Left lung (tissue), 10 donors: Measurements from ENCODE around the gene AAGAB. TPM values are rescaled to one million over a fixed set of nuclear protein-coding genes. Genes with fewer than 3 reads are reported as not detected.
"Not testable (repeated sequence)": the region's sequence is repeated elsewhere in the genome, so short reads cannot be mapped to it uniquely, and the experiment has no call there.

Experiments used
- ATAC-seq: fragments of 200-7000 bp; cut with Tn5 transposase; one replicate; pipeline ENCODE4 v1.9.1; 2020; ENCODE audit warnings: moderate library complexity
- DNase-seq, 4 donors: peaks; one replicate each; pipeline ENCODE4 v3.0.0-alpha.2; 2013 to 2020
- H3K27ac ChIP-seq, 2 donors: fragments of 200-600 bp; sonication (generic) in 1 of 2; one replicate each; pipeline versions ENCODE4 v1.5.0 to v1.8.0; 2020 to 2021
- H3K27me3 ChIP-seq, 2 donors: fragments of 200-600 bp; sonication (generic) in 1 of 2; one replicate each; pipeline versions ENCODE4 v1.5.0 to v1.8.0; 2020 to 2021
- H3K36me3 ChIP-seq, 2 donors: fragments of 200-600 bp; sonication (generic) in 1 of 2; one replicate each; pipeline versions ENCODE4 v1.5.0 to v1.8.0; 2020 to 2021
- H3K4me1 ChIP-seq, 2 donors: fragments of 200-600 bp; one replicate each; pipeline ENCODE4 v1.8.0; 2021
- H3K4me3 ChIP-seq, 2 donors: fragments of 200-600 bp; sonication (generic) in 1 of 2; one replicate each; pipeline versions ENCODE4 v1.5.0 to v1.8.0; 2020 to 2021; ENCODE audit warnings: mild to moderate bottlenecking in 1 of 2
- H3K9me3 ChIP-seq, 2 donors: fragments of 200-600 bp; sonication (generic) in 1 of 2; one replicate each; pipeline versions ENCODE4 v1.5.0 to v1.8.0; 2020 to 2021
- CTCF ChIP-seq, 2 donors: fragments of 200-600 bp; sonication (generic) in 1 of 2; IDR thresholded peaks; one replicate each; pipeline versions ENCODE4 v1.5.0 to v1.8.0; 2021; ENCODE audit warnings: antibody characterized with exemption in 2 of 2
- intact Hi-C, 2 donors: fragments of 100-400 bp; cut with DNase I; formaldehyde crosslinking; loops; one replicate each; pipeline versions ENCODE4 v1.11.2 to v1.14.2; 2022
- polyA plus RNA-seq, 6 donors: library from polyadenylated mRNA; unstranded; fragments of 120-200 nt; gene quantifications; one replicate each; pipeline ENCODE4 v1.2.1, GENCODE V29; 2013; ENCODE audit not compliant: insufficient read length in 6 of 6
- total RNA-seq, 2 donors: library from RNA; stranded (reverse); fragmentation: NEBNext Ultra II Directional; extraction: Animal tissue kit (Norgen Biotek cat#: 25700); gene quantifications; one replicate each; pipeline ENCODE4 v1.2.1, GENCODE V29; 2021
- donor health status: DM: no; HTN: yes; CAD: no.
- donor health status: DM: no; HTN: no; CAD: no.

The AAGAB gene
- total and polyA plus RNA-seq, 8 donors: 24.9 to 42.4 (median 29.9) TPM

GRCh38 chr15:67157521-67158252, 96.8 kb downstream of the AAGAB start:
- Histone ChIP-seq H3K27me3 (no peaks in the 10 kb centered on the region), H3K4me3 (no peak overlapping the region), H3K4me1 (peaks cover 8 to 26% of the 10 kb centered on the region in 2 donors), H3K27ac (no peak overlapping the region), H3K36me3 (no peaks in the 10 kb centered on the region), H3K9me3 (no peaks in the 10 kb centered on the region)
- intact Hi-C loops: no loop called here
- TF ChIP-seq CTCF (IDR thresholded peaks at IDR 0.05): no peak
- DNase-seq: no peak
- no peak for ATAC-seq

DNA sequence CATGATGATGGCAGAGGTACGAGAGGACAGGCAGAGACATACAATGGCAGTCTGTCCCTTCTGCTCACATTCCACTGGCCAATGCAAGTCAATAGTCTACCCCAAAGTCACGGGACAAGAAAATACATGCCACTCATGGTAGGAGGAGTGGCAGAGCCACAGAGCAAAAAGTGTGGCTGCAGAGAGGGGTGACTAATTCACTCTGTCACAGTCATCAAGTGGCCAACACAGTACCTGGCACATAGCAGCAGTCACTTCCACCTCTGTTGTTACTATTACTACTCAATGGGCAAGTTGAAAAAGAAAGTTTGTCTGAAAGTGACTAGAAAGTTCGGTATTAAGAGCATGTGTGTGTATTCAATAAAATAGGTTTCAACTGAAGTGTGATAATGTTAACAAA, 97.6 kb downstream of the AAGAB start:
- Histone ChIP-seq H3K9me3 (no peaks in the 10 kb centered on the region), H3K27ac (no peak overlapping the region), H3K36me3 (no peaks in the 10 kb centered on the region), H3K4me1 (peaks cover 8 to 22% of the 10 kb centered on the region in 2 donors), H3K27me3 (no peaks in the 10 kb centered on the region), H3K4me3 (no peak overlapping the region)
- no peak for ATAC-seq
- intact Hi-C loops: no loop called here
- DNase-seq: no peak
- no peak for TF ChIP-seq CTCF (IDR thresholded peaks at IDR 0.05)

DNA sequence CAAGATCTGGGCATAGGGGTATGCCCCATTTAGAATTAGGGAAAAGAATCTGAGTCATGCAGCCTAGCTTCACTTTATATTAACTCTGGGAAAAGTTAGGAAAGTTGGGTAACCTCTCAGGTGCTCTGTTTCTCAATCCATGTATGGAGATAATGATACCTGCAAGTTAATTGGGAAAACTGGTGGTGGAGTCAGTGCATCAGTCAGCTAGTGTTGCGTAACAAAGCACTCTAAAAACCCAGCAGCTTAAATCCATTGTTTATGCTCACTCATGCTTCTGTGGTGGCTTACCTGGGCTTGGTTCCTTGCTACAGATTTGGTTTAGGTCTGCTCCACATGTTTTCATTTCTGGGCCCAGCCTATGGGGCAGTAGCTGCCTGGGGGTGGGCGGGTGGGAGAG, 98.0 kb downstream of the AAGAB start:
- no peak for DNase-seq
- Histone ChIP-seq H3K4me3 (no peak overlapping the region), H3K27ac (no peak overlapping the region), H3K4me1 (peaks cover 8 to 19% of the 10 kb centered on the region in 2 donors), H3K9me3 (no peaks in the 10 kb centered on the region), H3K27me3 (no peaks in the 10 kb centered on the region), H3K36me3 (no peaks in the 10 kb centered on the region)
- ATAC-seq: no peak
- intact Hi-C loops: no loop called here
- TF ChIP-seq CTCF (IDR thresholded peaks at IDR 0.05): no peak

DNA sequence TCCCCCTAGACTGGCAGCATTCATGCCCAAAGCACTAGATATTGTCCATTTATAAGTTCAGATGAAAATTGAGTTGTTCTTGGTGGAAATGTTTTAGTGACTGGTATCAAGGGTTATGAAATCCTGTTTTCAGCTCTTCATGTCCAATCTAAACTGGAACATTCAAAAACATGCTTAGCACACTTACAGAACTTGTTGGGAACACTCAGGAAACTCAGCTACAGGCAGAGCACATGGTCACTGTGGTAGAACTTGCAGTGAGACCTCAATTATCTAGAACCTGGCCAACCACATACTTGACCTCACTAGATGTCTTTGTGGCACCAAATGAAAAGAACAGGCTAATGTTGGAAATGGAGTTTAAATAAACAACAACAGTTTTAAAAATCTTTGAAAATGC, 100.2 kb downstream of the AAGAB start:
- no peak overlapping the region for H3K27ac ChIP-seq
- H3K4me3 ChIP-seq: no peak overlapping the region
- H3K4me1 ChIP-seq: peaks cover 23 to 36% of the 10 kb centered on the region in 2 donors
- DNase-seq (no peak), ATAC-seq (no peak)
- TF ChIP-seq CTCF (IDR thresholded peaks at IDR 0.05): no peak
- H3K27me3 ChIP-seq: no peaks in the 10 kb centered on the region
- H3K9me3 ChIP-seq: no peaks in the 10 kb centered on the region
- intact Hi-C loops: no loop called here
- no peaks in the 10 kb centered on the region for H3K36me3 ChIP-seq

DNA sequence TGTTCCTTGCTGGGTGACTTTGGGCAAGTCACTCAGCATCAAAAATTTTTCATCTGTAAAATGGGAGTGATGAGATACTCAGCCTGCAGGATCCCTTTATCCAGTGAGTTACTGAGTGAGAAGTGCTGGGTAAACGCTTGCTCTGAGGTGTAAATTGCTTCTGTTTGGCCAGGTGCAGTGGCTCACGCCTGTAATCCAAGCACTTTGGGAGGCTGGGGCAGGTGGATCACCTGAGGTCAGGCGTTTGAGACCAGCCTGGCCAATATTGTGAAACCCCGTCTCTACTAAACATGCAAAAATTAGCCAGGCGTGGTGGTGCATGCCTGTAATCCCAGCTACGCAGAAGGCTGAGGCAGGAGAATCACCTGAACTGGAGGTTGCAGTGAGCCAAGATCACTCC, 101.4 kb downstream of the AAGAB start:
- H3K27me3 ChIP-seq, ATAC-seq, H3K27ac ChIP-seq: not testable (repeated sequence)

DNA sequence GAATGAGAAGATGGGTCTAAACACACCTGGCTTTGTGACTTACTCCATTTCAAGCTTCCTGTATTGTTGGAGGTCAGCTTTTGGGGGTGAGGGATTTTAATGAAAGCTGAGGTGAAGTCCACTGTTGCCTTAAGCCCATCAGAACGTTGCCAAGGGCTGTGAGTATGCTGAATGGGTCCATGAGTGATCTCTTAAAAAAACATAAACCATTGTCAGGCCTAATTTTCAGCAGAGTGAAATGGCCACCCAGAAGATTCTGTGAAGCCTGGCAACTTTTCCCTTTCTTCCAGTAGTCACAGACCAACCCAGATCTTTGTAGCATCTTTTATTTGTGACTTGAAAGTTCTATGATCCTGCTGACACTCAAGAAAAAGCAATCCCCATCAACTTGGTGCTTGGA, 102.0 kb downstream of the AAGAB start:
- TF ChIP-seq CTCF (IDR thresholded peaks at IDR 0.05): no peak
- Histone ChIP-seq H3K4me1 (peaks cover 33 to 42% of the 10 kb centered on the region in 2 donors), H3K4me3 (no peak overlapping the region), H3K27ac (no peak overlapping the region), H3K27me3 (no peaks in the 10 kb centered on the region), H3K9me3 (no peaks in the 10 kb centered on the region), H3K36me3 (no peaks in the 10 kb centered on the region)
- ATAC-seq (no peak), DNase-seq (no peak)
- intact Hi-C loops: no loop called here

More for the DNA sequence above, 101.4 kb downstream of the AAGAB start:
- DNase-seq, H3K4me3 ChIP-seq, intact Hi-C loops, H3K9me3 ChIP-seq, H3K36me3 ChIP-seq: not testable (repeated sequence)
- peaks cover 31 to 42% of the 10 kb centered on the region in 2 donors for H3K4me1 ChIP-seq
